Measurements from ENCODE around the gene MAP3K19.

- TF ChIP-seq CTCF (IDR thresholded peaks at IDR 0.05) (no peak), ZFX (IDR thresholded peaks at IDR 0.05; ENCODE audit: borderline replicate concordance) (no peak)
These were observed 91.5 kb downstream of the MAP3K19 start for GRCh38 chr2:134955744-134956143.

Measured in 22Rv1 (cell line).